GM19397 (cell line): ENCODE data around the gene IL34.
"Not testable (repeated sequence)": the region's sequence is repeated elsewhere in the genome, so short reads cannot be mapped to it uniquely, and the experiment has no call there.

Experiments used
- ATAC-seq: cut with Tn5 transposase; IDR thresholded peaks from one replicate; pipeline ENCODE4 v1.9.1; 2021; ENCODE audit warnings: mild to moderate bottlenecking, moderate library complexity; ENCODE audit not compliant: unreplicated experiment

IL34 gene

DNA sequence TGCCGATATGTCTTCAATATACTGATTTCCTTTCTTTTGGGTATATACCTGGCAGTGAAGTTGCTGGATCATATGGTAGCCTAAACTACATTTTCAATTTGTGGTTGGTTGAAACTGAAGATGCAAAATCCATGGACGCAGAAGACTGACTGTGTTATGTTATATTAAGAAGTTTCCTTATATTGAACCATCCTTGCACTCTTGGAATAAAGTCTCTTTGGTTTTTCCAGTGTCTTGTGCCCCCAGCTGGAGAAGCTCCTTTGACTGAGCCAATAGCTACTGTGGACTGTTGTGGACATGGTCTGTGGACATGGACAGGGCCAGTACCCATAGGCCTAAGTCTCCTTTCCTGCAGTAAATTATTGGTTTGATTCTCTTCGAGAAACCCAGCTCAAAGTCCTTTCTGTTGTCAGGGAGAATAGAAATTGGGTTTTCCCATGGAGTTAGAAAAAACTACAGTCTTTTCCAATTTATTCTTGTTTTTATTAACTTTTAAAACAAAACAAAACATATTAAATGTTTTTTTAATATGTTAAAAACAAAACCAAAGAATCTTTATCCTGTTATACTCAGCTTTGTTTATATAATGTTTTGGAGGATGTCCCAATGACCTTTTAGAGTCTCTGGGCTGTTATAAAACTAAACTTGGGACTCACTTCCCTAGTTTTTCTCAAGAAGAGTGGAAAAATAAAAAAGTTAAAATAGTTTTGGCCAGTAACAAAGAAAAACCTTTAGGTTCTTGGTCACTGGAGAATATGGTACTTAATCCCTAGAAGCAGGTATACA lies 15.2 kb upstream of the IL34 start:
- no peak for ATAC-seq

DNA sequence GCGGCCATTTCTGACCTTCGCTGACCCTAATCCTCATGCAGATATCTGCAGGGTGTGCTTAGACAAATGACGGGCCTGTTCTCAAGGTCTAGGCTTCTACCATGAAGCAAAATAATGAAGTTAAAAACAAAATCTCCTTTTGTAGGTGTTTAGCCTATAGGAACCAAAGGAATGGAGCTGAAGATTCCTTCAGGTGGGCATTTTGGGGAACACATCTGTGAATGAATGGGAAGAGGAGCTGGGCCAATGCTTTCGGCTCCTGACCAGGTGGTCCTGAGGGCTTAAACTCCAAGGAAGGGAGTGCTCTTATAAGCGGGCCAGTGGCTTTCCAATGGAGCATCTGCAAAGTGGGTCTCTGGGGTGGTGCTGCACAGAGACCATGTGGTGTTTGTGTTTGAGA lies 14.1 kb upstream of the IL34 start:
- no peak for ATAC-seq

- ATAC-seq = not testable (repeated sequence)
Measured at GRCh38 chr16:70633617-70634016, 12.7 kb upstream of the IL34 start.

DNA sequence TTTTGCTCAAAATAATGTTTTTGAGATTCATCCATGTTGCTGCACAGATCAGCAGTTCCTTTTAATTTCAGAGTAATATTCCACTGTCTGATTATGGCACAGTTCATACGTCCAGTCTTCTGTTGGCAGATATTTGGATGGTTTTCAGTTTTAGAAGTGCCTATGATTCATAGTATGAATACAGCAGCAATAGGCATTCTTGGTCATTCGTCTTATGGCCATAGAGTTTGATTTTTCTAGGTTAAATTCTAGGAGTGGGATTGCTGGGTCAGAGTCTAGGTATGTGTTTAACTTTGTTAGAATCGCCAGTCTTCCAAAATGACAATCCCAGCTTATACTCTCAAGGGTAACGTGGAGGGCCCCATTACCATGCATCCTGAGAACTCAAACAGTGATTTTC lies 11.5 kb upstream of the IL34 start:
- no peak for ATAC-seq

DNA sequence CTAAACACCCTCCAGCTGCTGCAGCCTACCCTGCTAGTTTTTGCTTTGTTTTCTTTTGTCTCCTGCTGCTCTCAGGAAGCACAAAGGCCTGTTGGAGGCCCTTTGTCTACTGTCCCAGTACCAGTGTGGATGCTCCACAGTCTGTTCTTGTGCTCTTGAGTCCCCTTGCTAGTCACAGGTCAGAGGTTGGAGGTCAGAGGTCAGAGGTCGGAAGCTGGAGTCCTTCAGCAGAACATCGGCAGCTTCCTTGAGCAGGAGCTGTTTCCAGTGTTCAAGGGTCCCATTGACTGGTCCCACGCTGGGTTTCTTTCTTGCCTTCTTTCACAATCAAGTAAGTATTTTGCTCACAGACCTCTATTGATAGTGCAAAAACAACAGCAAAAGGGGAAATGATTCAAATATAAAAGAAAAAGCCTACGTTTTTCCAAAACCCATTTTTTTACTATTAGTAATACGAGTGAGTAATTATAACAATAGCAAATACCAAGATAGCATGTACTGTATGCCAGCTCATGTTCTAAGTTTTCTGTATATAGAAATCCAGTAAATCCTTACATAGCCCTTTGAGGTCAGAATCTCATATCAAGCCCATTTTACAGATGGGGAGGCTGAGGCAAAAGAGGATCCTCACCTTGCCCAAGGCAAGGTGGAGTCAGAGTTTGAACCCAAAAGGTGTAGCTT lies 10.9 kb upstream of the IL34 start:
- ATAC-seq = no peak

DNA sequence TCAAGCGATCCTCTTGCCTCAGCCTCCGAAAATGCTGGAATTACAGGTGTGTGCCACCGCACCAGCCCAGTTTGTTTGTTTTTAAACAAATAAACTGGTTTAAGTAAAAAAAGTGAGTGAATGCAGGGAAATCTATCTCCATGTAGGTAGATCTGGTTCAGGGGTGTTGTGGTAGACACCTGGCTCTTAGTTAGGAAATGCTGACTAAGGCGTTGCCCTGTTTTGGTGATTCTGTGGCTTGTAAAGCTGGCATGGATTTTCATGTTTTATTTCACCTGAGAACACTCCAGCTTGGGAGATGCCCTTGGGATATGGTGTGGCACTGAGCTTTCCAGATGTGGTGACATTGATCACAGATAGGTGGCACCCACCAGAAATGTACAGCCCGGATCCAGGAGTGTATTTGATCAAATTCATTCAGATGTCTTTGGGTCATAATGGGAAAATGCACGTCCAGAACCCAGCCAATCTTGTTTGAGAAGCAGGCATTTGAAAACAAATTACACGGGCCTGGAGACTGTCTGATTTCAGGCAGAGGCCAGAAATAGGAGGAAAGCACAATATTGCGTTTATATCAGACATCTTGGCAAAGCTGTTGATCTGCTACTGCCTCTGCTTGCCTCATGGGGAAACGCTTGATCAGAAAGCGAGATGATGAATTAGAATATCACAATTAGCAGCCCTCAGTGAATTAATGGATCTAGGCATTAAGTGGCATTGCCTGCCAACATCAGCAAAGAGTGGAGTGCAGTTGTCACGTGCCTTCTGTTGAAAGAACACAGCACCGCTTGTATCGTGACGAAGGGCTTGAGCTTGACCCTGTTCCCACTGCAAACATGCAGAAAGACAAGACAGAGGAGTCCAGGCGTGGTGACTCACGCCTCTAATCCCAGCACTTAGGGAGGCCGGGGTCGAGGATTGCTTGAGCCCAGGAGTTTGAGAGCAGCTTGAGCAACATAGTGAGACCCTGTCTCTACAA lies 7.3 kb upstream of the IL34 start:
- no peak for ATAC-seq

DNA sequence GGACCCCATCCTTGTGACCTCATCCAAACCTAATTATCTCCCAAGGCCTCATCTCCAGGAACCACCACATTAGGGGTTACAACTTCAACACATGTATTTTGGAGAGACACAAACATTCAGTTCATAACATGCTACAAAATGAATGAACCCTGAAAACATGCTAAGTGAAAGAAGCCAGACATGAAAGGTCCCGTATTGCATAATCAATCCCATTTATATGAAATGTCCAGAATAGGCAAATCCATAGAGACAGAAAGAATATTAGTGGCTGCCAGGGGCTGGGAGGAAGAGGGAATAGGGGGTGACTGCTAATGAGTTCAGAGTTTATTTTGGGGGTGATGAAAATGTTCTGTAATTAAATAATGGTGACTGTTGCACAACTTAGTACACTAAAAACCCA lies 3.7 kb upstream of the IL34 start:
- no peak for ATAC-seq

DNA sequence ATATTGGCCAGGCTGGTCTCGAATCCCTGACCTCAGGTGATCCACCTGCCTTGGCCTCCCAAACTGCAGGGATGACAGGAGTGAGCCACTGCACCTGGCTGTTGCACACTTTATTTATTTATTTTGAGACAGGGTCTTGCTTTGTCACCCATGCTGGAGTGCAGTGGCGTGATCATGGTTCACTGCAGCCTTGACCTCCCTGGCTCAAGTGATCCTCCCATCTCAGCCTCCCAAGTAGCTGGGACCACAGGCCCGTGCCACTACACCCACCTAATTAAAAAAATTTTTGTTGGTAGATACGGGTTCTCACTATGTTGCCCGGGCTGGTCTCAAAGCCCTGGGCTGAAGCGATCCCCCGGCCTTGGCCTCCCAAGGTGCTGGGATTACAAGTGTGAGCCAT lies 3.1 kb upstream of the IL34 start:
- not testable (repeated sequence) for ATAC-seq

- ATAC-seq = no peak
Measured at GRCh38 chr16:70644763-70645597, 1.4 kb upstream of the IL34 start.

- ATAC-seq = no peak
Measured at GRCh38 chr16:70647441-70648359, 1.3 kb downstream of the IL34 start.

DNA sequence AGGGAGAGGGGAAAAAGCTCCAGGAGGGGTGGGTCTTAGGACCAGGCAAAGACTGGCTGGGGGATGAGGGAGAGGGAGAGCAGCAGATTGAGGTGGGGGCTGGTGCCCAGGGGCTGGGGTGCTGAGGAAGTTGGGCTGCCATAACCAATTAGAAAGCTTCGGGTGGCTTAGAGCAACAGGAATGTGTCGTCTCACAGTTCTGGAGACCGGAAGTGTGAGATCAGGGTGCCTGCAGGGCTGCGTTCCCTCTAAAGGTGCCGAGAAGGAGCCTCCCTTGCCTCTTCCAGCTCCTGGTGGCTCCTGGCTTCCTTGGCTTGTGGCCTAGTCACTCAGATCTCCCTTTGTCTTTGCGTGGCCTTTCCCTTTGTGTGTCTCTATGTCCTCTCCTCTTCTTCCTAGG lies 2.2 kb downstream of the IL34 start:
- no peak for ATAC-seq

DNA sequence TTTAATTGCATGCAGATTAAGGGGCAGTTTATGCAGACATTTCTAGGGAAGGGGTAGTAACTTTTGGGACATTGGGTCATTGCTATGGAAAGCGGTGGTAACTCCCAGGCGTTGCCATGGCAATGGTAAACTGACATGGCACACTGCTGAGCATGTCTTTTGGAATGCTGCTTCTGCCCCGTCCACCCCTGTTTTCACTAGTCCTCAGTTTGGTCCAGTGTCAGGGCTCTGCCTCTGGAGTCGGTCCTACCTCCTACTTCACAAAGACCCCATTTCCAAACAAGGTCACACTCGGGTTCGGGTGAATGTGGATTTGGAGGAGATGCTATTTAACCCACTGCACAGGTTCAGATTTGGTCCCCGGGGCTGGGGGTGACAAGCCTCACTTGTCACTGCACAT lies 2.9 kb downstream of the IL34 start:
- no peak for ATAC-seq

DNA sequence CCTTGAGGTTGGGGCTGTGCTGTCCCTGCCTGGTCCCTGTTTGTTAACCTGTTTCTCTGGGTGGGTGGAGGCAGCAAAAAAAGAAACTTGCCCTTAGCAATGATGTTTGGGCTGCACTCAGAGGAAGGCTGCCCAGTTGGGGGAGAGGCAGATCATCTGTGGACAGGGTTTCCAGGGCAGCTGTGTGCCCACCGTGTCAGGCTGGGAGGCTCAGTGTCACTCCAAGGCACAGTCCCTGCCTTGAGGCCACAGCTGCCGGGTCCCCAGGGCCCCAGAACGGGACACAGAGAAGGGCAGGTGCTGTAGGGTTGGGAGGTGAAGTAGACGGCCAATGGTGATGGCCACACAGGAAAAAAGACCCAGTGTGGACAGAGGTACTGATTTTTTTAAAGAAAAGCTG lies 3.9 kb downstream of the IL34 start:
- ATAC-seq = no peak

DNA sequence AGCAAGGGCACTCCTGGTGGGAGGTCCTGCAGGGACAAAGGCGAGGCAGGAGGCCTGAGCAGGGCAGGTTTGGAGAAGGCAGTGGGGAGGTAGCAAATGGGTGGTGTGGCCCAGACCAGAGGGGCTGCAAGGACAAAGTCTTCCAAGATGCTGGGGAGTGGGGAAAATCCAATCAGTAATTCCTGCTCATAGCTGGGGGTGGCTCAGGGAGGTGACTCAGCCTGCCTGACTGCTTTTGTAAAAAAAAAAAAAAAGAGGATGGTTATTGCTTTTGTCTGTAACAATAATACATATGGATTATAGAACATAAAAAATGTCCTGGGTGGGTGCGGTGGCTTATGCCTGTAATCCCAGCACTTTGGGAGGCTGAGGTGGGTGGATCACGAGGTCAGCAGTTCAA lies 5.2 kb downstream of the IL34 start:
- no peak for ATAC-seq

DNA sequence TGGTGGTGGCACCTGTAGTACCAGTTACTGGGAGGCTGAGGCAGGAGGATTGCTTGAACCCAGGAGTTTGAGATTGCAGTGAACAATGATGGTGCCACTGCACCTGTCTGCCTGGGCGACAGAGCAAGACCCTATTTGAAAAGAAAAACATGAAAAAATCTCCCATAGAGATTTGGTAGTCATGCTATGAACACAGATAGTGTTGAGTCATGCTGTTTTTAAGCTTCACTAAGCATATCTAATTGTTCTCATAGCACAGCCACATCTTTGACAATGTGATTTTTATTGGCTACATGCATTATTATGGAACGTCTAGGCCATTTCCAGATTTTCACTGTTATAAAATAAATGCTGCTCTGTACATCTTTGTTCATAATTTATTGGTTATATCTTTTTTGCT lies 6.0 kb downstream of the IL34 start:
- ATAC-seq = no peak

- ATAC-seq = no peak
Measured at GRCh38 chr16:70653406-70653805, 7.0 kb downstream of the IL34 start.

DNA sequence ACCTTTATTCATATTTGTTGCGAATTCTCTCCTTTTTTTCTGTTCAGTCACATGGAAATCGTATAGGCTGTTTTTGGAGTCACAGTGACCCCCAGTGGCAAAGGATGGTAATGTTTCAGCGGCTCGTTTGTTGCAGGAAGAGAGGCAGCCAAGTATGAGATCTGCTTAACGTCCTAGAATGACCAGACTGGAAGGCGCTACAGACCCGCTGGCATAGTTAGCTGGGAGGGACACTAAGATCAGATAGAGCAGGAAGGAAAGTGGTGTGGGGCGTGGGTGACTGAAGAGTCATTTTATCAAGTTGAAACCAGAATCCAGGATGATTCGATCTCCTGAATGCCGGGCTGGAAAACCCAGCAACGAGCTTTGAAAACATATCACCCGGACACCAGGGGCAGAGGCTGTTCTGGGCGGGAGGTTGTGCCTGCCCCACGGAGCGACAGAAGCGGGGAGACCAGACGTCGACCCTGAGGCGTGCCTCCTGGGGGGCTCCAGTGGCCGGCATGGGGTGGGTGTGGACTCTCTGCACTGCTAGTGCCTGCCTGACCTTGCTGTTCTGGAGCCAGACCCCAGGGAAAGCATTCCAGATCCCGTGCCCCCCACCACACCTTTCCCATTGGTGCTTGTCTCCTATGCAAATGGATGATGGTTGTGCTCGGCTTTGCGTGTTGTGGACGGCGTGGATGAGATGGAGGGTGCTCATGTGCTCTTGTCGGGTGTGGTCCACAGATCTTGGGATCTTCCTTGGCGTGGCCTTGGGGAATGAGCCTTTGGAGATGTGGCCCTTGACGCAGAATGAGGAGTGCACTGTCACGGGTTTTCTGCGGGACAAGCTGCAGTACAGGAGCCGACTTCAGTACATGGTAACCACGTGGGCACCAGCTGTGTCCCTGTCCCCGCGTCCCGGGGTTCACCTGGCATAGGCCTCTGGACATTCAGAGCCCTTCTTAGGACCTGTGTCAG lies 7.7 kb downstream of the IL34 start:
- ATAC-seq = no peak

DNA sequence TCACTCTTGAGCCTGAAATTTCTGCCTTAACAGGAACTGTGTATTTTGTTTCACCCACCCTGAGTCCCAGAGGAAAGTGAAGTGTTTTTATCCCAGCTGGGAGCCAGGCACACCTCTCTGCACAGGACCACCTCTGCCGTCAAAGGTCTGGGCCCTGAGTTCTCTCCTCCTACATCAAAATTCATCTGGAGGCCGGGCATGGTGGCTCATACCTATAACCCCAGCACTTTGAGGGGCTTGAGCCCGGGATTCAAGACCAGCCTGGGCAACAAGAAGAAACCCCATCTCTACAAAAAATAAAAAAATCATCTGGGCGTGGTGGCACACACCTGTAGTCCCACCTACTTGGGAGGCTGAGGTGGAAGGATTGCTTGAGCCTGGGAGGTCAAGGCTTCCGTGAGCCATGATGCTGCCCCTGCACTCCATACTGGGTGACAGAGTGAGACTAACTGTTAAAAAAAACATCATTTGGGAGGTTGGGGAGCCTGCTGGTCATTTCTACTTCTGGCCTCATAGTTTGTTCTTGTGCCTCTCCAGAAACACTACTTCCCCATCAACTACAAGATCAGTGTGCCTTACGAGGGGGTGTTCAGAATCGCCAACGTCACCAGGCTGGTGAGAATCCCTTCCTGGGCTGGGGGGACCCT lies 9.8 kb downstream of the IL34 start:
- no peak for ATAC-seq
